ENCODE results near the gene CAND2.

GRCh38 chr3:12756175-12756574, 40.3 kb upstream of the CAND2 start:
- TF ChIP-seq POLR2AphosphoS5 (IDR thresholded peaks at IDR 0.05) = no peak
- no peak for TF ChIP-seq CTCF (IDR thresholded peaks at IDR 0.05)
- no peak for TF ChIP-seq POLR2A (IDR thresholded peaks at IDR 0.05)
- no peak for TF ChIP-seq EP300 (IDR thresholded peaks at IDR 0.05)

All from gastroesophageal sphincter (tissue), 3 donors.